ENCODE measurements around the gene ZNF213.

Gene ZNF213

GRCh38 chr16:3134338-3135125 is at the start of gene ZNF213:
Gene ZNF213 (plus strand): TSS chr16:3135029. CDS start chr16:3137281, 2,252 bp downstream.
- peak within 1 kb of the TSS; percentile 98 for H3K4me3 ChIP-seq (ENCODE audit: low read depth, low read length)
- DNase-seq (ENCODE audit: low read depth): peak; percentile 99
- TF ChIP-seq MAX (IDR thresholded peaks at IDR 0.05; ENCODE audit: low read depth, low read length) (peak; percentile 77; the same call in 1 of the 2 replicates), CTCF (IDR thresholded peaks at IDR 0.05; ENCODE audit: low read depth, low read length) (no peak), POLR2A (IDR thresholded peaks at IDR 0.05; ENCODE audit: extremely low read depth, insufficient read length) (peak; percentile 67), MYC (IDR thresholded peaks at IDR 0.05; ENCODE audit: low read depth, low read length) (peak; percentile 87)

GRCh38 chr16:3085868-3086595 is 48.8 kb upstream of the ZNF213 start:
- TF ChIP-seq MYC (IDR thresholded peaks at IDR 0.05; ENCODE audit: low read depth, low read length) (no peak), MAX (IDR thresholded peaks at IDR 0.05; ENCODE audit: low read depth, low read length) (no peak), POLR2A (IDR thresholded peaks at IDR 0.05; ENCODE audit: extremely low read depth, insufficient read length) (no peak), CTCF (IDR thresholded peaks at IDR 0.05; ENCODE audit: low read depth, low read length) (no peak)
- no peak for DNase-seq (ENCODE audit: low read depth)
- H3K4me3 ChIP-seq (ENCODE audit: low read depth, low read length): no peak overlapping the region

GRCh38 chr16:3086596-3087242 is 48.1 kb upstream of the ZNF213 start:
- DNase-seq (ENCODE audit: low read depth): peak; percentile 68
- TF ChIP-seq POLR2A (IDR thresholded peaks at IDR 0.05; ENCODE audit: extremely low read depth, insufficient read length) (no peak), MYC (IDR thresholded peaks at IDR 0.05; ENCODE audit: low read depth, low read length) (no peak), MAX (IDR thresholded peaks at IDR 0.05; ENCODE audit: low read depth, low read length) (no peak), CTCF (IDR thresholded peaks at IDR 0.05; ENCODE audit: low read depth, low read length) (no peak)
- H3K4me3 ChIP-seq (ENCODE audit: low read depth, low read length): peak overlapping the region; percentile 38

GRCh38 chr16:3087243-3088235 is 47.3 kb upstream of the ZNF213 start:
- TF ChIP-seq POLR2A (IDR thresholded peaks at IDR 0.05; ENCODE audit: extremely low read depth, insufficient read length) (no peak), CTCF (IDR thresholded peaks at IDR 0.05; ENCODE audit: low read depth, low read length) (peak; percentile 43)
- DNase-seq (ENCODE audit: low read depth): peak; percentile 49
- peak overlapping the region; percentile 38 for H3K4me3 ChIP-seq (ENCODE audit: low read depth, low read length)

GRCh38 chr16:3088450-3088849 is 46.4 kb upstream of the ZNF213 start:
- no peak overlapping the region for H3K4me3 ChIP-seq (ENCODE audit: low read depth, low read length)
- TF ChIP-seq MYC (IDR thresholded peaks at IDR 0.05; ENCODE audit: low read depth, low read length): no peak
- TF ChIP-seq POLR2A (IDR thresholded peaks at IDR 0.05; ENCODE audit: extremely low read depth, insufficient read length): no peak
- no peak for TF ChIP-seq MAX (IDR thresholded peaks at IDR 0.05; ENCODE audit: low read depth, low read length)
- TF ChIP-seq CTCF (IDR thresholded peaks at IDR 0.05; ENCODE audit: low read depth, low read length): no peak
- no peak for DNase-seq (ENCODE audit: low read depth)

Measured in NB4 (cell line).